Effector CD4-positive, alpha-beta T cell (primary cell): ENCODE results near the gene ATP5F1D.
"Not testable (repeated sequence)": the region's sequence is repeated elsewhere in the genome, so short reads cannot be mapped to it uniquely, and the experiment has no call there.

Experiments
- DNase-seq: peaks from one replicate; pipeline ENCODE4 v3.0.0-alpha.2; 2020
- total RNA-seq: gene quantifications from one replicate; lab custom pipeline; 2026; lab: John Stamatoyannopoulos, UW

Gene ATP5F1D
- total RNA-seq = 30.2 reads per million, percentile 56 among the genes with 10 or more reads in this experiment

GRCh38 chr19:1241417-1242095 is at the start of gene ATP5F1D:
ATP5F1D (plus strand) TSS chr19:1241751; CDS start chr19:1241851, 100 bp downstream.
- peak; percentile 86 for DNase-seq

GRCh38 chr19:1199531-1199930 is 42.0 kb upstream of the ATP5F1D start:
- DNase-seq = no peak

GRCh38 chr19:1200614-1201013 is 40.9 kb upstream of the ATP5F1D start:
- DNase-seq = not testable (repeated sequence)

GRCh38 chr19:1205114-1206099 is 36.1 kb upstream of the ATP5F1D start, which contains the start of gene STK11:
STK11 (plus strand) TSS chr19:1205778; CDS start chr19:1206914, 1,136 bp downstream.
- DNase-seq = peak; percentile 99

- no peak for DNase-seq
Observed at GRCh38 chr19:1206150-1206863, 35.2 kb upstream of the ATP5F1D start.

GRCh38 chr19:1206864-1207450 is 34.6 kb upstream of the ATP5F1D start:
- DNase-seq = peak; percentile 21

GRCh38 chr19:1208830-1209229 is 32.7 kb upstream of the ATP5F1D start:
- not testable (repeated sequence) for DNase-seq

GRCh38 chr19:1210227-1210538 is 31.4 kb upstream of the ATP5F1D start:
- DNase-seq = no peak

- no peak for DNase-seq
Observed at GRCh38 chr19:1211494-1212234, 29.9 kb upstream of the ATP5F1D start.

- peak; percentile 45 for DNase-seq
Observed at GRCh38 chr19:1213391-1214286, 27.9 kb upstream of the ATP5F1D start.

GRCh38 chr19:1214299-1214861 is 27.2 kb upstream of the ATP5F1D start:
- no peak for DNase-seq

- no peak for DNase-seq
Observed at GRCh38 chr19:1214862-1215731, 26.5 kb upstream of the ATP5F1D start.

- DNase-seq = no peak
Observed at GRCh38 chr19:1216756-1217155, 24.8 kb upstream of the ATP5F1D start.

GRCh38 chr19:1217366-1217765 is 24.2 kb upstream of the ATP5F1D start:
- no peak for DNase-seq

- no peak for DNase-seq
Observed at GRCh38 chr19:1218751-1219567, 22.6 kb upstream of the ATP5F1D start.

- no peak for DNase-seq
Observed at GRCh38 chr19:1219786-1220476, 21.6 kb upstream of the ATP5F1D start.

- DNase-seq = no peak
Observed at GRCh38 chr19:1220477-1220930, 21.0 kb upstream of the ATP5F1D start.
